Measurements from ENCODE around the gene HSD11B1L.
"Not testable (repeated sequence)": the region's sequence is repeated elsewhere in the genome, so short reads cannot be mapped to it uniquely, and the experiment has no call there.

Gene HSD11B1L

GRCh38 chr19:5703819-5704818, 23.3 kb downstream of the HSD11B1L start:
- no peak for DNase-seq

- DNase-seq: no peak
These were observed 24.7 kb downstream of the HSD11B1L start for GRCh38 chr19:5705552-5705951.

GRCh38 chr19:5706876-5707573, 26.2 kb downstream of the HSD11B1L start:
- no peak for DNase-seq

GRCh38 chr19:5707576-5708575, 27.0 kb downstream of the HSD11B1L start:
- no peak for DNase-seq

- no peak for DNase-seq
These were observed 30.2 kb downstream of the HSD11B1L start for GRCh38 chr19:5711025-5711424.

- no peak for DNase-seq
These were observed 30.9 kb downstream of the HSD11B1L start for GRCh38 chr19:5711713-5712161.

GRCh38 chr19:5713228-5713627, 32.4 kb downstream of the HSD11B1L start:
- DNase-seq: no peak

GRCh38 chr19:5714816-5715215, 34.0 kb downstream of the HSD11B1L start:
- DNase-seq: no peak

GRCh38 chr19:5717215-5717935, 36.5 kb downstream of the HSD11B1L start:
- DNase-seq: no peak

- no peak for DNase-seq
These were observed 37.3 kb downstream of the HSD11B1L start for GRCh38 chr19:5718037-5718578.

GRCh38 chr19:5718579-5719273, 37.9 kb downstream of the HSD11B1L start:
- DNase-seq: peak; percentile 41

- DNase-seq: peak; percentile 54
These were observed 38.6 kb downstream of the HSD11B1L start for GRCh38 chr19:5719274-5719960.

- DNase-seq: peak; percentile 100
These were observed 39.3 kb downstream of the HSD11B1L start, which contains the start of the genes CATSPERD and LONP1 for GRCh38 chr19:5719961-5720790. Gene CATSPERD (plus strand): TSS chr19:5720637. CDS start chr19:5720738, 101 bp downstream. Gene LONP1 (minus strand): TSS chr19:5720146. CDS start chr19:5720132, 14 bp downstream.

GRCh38 chr19:5727453-5728050, 46.7 kb downstream of the HSD11B1L start:
- DNase-seq: no peak

GRCh38 chr19:5733172-5733571, 52.3 kb downstream of the HSD11B1L start:
- DNase-seq: not testable (repeated sequence)
